Mesendoderm (in vitro differentiated cells): ENCODE measurements around the gene FZD4.
A peak's percentile ranks its signal among the peaks of the same experiment; 100 is the strongest.
"Not testable (repeated sequence)": the region's sequence is repeated elsewhere in the genome, so short reads cannot be mapped to it uniquely, and the experiment has no call there.

ENCODE experiments used
- DNase-seq: peaks from one replicate; pipeline ENCODE4 v3.0.0; 2013
- H2AK5ac ChIP-seq: 2 replicates; pipeline ENCODE4 v1.6.1; 2013; ENCODE audit warnings: low read length, inconsistent platforms
- H2BK120ac ChIP-seq: 2 replicates; pipeline ENCODE4 v1.6.1; 2013; ENCODE audit warnings: low read depth, mild to moderate bottlenecking, low read length, moderate library complexity, mixed read lengths
- H2BK15ac ChIP-seq: replicated peaks from 2 replicates; pipeline ENCODE4 v1.6.1; 2013; ENCODE audit warnings: low read depth, mild to moderate bottlenecking, moderate library complexity
- H2BK5ac ChIP-seq: 2 replicates; pipeline ENCODE4 v1.6.1; 2013; ENCODE audit warnings: low read length, inconsistent platforms
- H3K18ac ChIP-seq: 2 replicates; pipeline ENCODE4 v1.6.1; 2013; ENCODE audit warnings: mild to moderate bottlenecking, low read length, mixed read lengths
- H3K23ac ChIP-seq: one replicate; pipeline ENCODE4 v1.6.1; 2013; ENCODE audit warnings: low read length
- H3K27ac ChIP-seq: 2 replicates; pipeline ENCODE4 v1.5.1; 2013; ENCODE audit warnings: low read depth, mild to moderate bottlenecking, inconsistent platforms, low read length, moderate library complexity
- H3K27me3 ChIP-seq: 2 replicates; pipeline ENCODE4 v1.6.1; 2013; ENCODE audit warnings: low read length, control low read depth, mild to moderate bottlenecking, inconsistent platforms; ENCODE audit not compliant: insufficient read depth, poor library complexity
- H3K36me3 ChIP-seq: 2 replicates; pipeline ENCODE4 v1.6.1; 2013; ENCODE audit warnings: low read length, inconsistent platforms; ENCODE audit not compliant: control insufficient read depth, insufficient read depth
- H3K4ac ChIP-seq: one replicate; pipeline ENCODE4 v1.6.1; 2013; ENCODE audit warnings: low read depth, mild to moderate bottlenecking, low read length, moderate library complexity
- H3K4me1 ChIP-seq: 2 replicates; pipeline ENCODE4 v1.6.1; 2013; ENCODE audit warnings: low read depth, low read length, inconsistent platforms; ENCODE audit not compliant: control insufficient read depth
- H3K4me2 ChIP-seq: 2 replicates; pipeline ENCODE4 v1.6.1; 2013; ENCODE audit warnings: low read length
- H3K4me3 ChIP-seq: 2 replicates; pipeline ENCODE4 v1.5.1; 2013; ENCODE audit warnings: mild to moderate bottlenecking, low read length
- H3K56ac ChIP-seq: one replicate; pipeline ENCODE4 v1.6.1; 2013; ENCODE audit warnings: low read length
- H3K79me1 ChIP-seq: 2 replicates; pipeline ENCODE4 v1.6.1; 2013; ENCODE audit warnings: low read length, inconsistent platforms
- H3K79me2 ChIP-seq: 2 replicates; pipeline ENCODE4 v1.6.1; 2013; ENCODE audit warnings: mild to moderate bottlenecking, low read length; ENCODE audit not compliant: control insufficient read depth, insufficient read depth
- H3K9ac ChIP-seq: 2 replicates; pipeline ENCODE4 v1.6.1; 2013; ENCODE audit warnings: low read length, inconsistent platforms
- H4K5ac ChIP-seq: one replicate; pipeline ENCODE4 v1.6.1; 2013; ENCODE audit warnings: low read length
- H4K8ac ChIP-seq: one replicate; pipeline ENCODE4 v1.6.1; 2013; ENCODE audit warnings: low read depth, mild to moderate bottlenecking, control low read depth, low read length, moderate library complexity
- WGBS: extraction: QIAGEN DNeasy Blood & Tissue Kit; methylation state at CpG from one replicate; pipeline ENCODE4 v1.1.7; 2013; ENCODE audit warnings: low lambda C conversion rate, missing lambda C conversion rate; ENCODE audit not compliant: insufficient coverage; ENCODE audit errors: extremely low coverage; 5-methylcytosine and 5-hydroxymethylcytosine counted together

The FZD4 gene

GRCh38 chr11:86996953-86997570, 41.9 kb upstream of the FZD4 start:
- Histone ChIP-seq H3K9ac (peak overlapping the region; percentile 48), H3K4me2 (no peak overlapping the region), H3K4ac (peak overlapping the region; percentile 79), H3K79me1 (no peaks in the 10 kb centered on the region), H3K79me2 (no peaks in the 10 kb centered on the region), H3K4me3 (no peak overlapping the region), H2BK120ac (peak overlapping the region; percentile 98), H3K4me1 (peaks cover 13% of the 10 kb centered on the region), H3K36me3 (no peaks in the 10 kb centered on the region), H3K27me3 (no peaks in the 10 kb centered on the region), H3K56ac (peak overlapping the region; percentile 85), H3K27ac (peak overlapping the region; percentile 90), H2AK5ac (peak overlapping the region; percentile 52), H3K23ac (no peak overlapping the region), H4K5ac (peak overlapping the region; percentile 94), H3K18ac (peak overlapping the region; percentile 94), H2BK5ac (peak overlapping the region; percentile 98), H2BK15ac (no peak overlapping the region), H4K8ac (peak overlapping the region; percentile 39)
- no CpG with 5 or more reads among the region's 1 CpG for WGBS
- peak; percentile 80 for DNase-seq

DNA sequence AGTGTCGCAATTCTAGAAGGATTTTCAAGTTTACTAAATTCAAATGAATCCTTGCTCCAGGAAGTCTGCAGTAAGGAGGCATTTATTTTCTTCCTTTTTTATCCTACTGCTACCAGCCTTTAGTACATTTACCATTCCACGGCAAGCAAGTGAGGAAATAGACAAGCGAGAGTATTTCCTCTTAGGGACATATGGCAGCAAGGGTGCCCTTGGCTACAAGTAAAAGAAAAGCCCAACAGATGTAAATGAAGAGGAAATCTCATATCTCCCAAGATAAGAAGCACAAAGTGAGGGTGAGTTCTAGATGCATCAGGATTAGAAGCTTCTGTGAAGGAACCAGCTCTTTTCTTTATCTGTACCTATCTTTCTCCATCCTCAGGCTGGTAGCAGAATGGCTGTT, 37.8 kb upstream of the FZD4 start:
- no peaks in the 10 kb centered on the region for H3K79me2 ChIP-seq
- H3K4me2 ChIP-seq, result no peak overlapping the region
- peak overlapping the region; percentile 80 for H3K18ac ChIP-seq
- H3K9ac ChIP-seq, result peak overlapping the region; percentile 7
- peak overlapping the region; percentile 55 for H3K27ac ChIP-seq
- no peak overlapping the region for H3K23ac ChIP-seq
- H2AK5ac ChIP-seq, result no peak overlapping the region
- DNase-seq, result peak; percentile 84
- H2BK15ac ChIP-seq, result peak overlapping the region; percentile 92
- H4K8ac ChIP-seq, result no peak overlapping the region
- H3K4me3 ChIP-seq, result no peak overlapping the region
- H4K5ac ChIP-seq, result no peak overlapping the region
- no peak overlapping the region for H2BK120ac ChIP-seq
- no peak overlapping the region for H3K4ac ChIP-seq
- H3K4me1 ChIP-seq, result peaks cover 12% of the 10 kb centered on the region
- H3K27me3 ChIP-seq, result no peaks in the 10 kb centered on the region
- no peaks in the 10 kb centered on the region for H3K36me3 ChIP-seq
- H3K56ac ChIP-seq, result peak overlapping the region; percentile 17
- H2BK5ac ChIP-seq, result peak overlapping the region; percentile 24
- no CpG with 5 or more reads among the region's 3 CpGs for WGBS
- no peaks in the 10 kb centered on the region for H3K79me1 ChIP-seq

- H4K8ac ChIP-seq, H3K27ac ChIP-seq: not testable (repeated sequence)
- WGBS, result no CpG with 5 or more reads among the region's 4 CpGs
Measured at GRCh38 chr11:86992340-86992739, 37.1 kb upstream of the FZD4 start.

GRCh38 chr11:86991341-86991740, 36.1 kb upstream of the FZD4 start:
- no peak overlapping the region for H2BK5ac ChIP-seq
- H2BK15ac ChIP-seq, result no peak overlapping the region
- H3K36me3 ChIP-seq, result no peaks in the 10 kb centered on the region
- H3K79me2 ChIP-seq, result no peaks in the 10 kb centered on the region
- no peak overlapping the region for H3K4ac ChIP-seq
- H3K18ac ChIP-seq, result peak overlapping the region; percentile 87
- H3K79me1 ChIP-seq, result no peaks in the 10 kb centered on the region
- H3K56ac ChIP-seq, result no peak overlapping the region
- no peak overlapping the region for H4K5ac ChIP-seq
- H3K4me2 ChIP-seq, result no peak overlapping the region
- H4K8ac ChIP-seq, result no peak overlapping the region
- no peak overlapping the region for H3K9ac ChIP-seq
- H3K4me1 ChIP-seq, result peaks cover 9% of the 10 kb centered on the region
- H3K27ac ChIP-seq, result no peak overlapping the region
- H2AK5ac ChIP-seq, result no peak overlapping the region
- peak overlapping the region; percentile 67 for H2BK120ac ChIP-seq
- H3K4me3 ChIP-seq, result no peak overlapping the region
- no peak overlapping the region for H3K23ac ChIP-seq
- WGBS, result no CpG with 5 or more reads among the region's 5 CpGs
- DNase-seq, result no peak
- no peaks in the 10 kb centered on the region for H3K27me3 ChIP-seq

More at GRCh38 chr11:86992340-86992739, 37.1 kb upstream of the FZD4 start:
- not testable (repeated sequence) for H2BK120ac ChIP-seq, H3K79me2 ChIP-seq, H2BK5ac ChIP-seq, H3K56ac ChIP-seq, H3K18ac ChIP-seq, H3K4me2 ChIP-seq, H3K79me1 ChIP-seq, H3K4me3 ChIP-seq, H3K23ac ChIP-seq, H3K36me3 ChIP-seq, H4K5ac ChIP-seq, H3K9ac ChIP-seq, DNase-seq, H3K4ac ChIP-seq, H3K27me3 ChIP-seq, H2AK5ac ChIP-seq
- H2BK15ac ChIP-seq, result peak overlapping the region; percentile 57
- H3K4me1 ChIP-seq, result peaks cover 11% of the 10 kb centered on the region

- no peak overlapping the region for H2BK120ac ChIP-seq
- peak overlapping the region; percentile 79 for H3K56ac ChIP-seq
- H3K27ac ChIP-seq, result no peak overlapping the region
- H2BK5ac ChIP-seq, result no peak overlapping the region
- H3K4me2 ChIP-seq, result no peak overlapping the region
- H3K4me1 ChIP-seq, result peaks cover 9% of the 10 kb centered on the region
- H3K79me2 ChIP-seq, result no peaks in the 10 kb centered on the region
- H3K18ac ChIP-seq, result peak overlapping the region; percentile 60
- H3K4me3 ChIP-seq, result no peak overlapping the region
- no peak overlapping the region for H2AK5ac ChIP-seq
- no peak overlapping the region for H4K5ac ChIP-seq
- no peak overlapping the region for H3K4ac ChIP-seq
- no peak overlapping the region for H3K9ac ChIP-seq
- H4K8ac ChIP-seq, result no peak overlapping the region
- no peaks in the 10 kb centered on the region for H3K36me3 ChIP-seq
- H3K23ac ChIP-seq, result no peak overlapping the region
- no peaks in the 10 kb centered on the region for H3K27me3 ChIP-seq
- DNase-seq, result peak; percentile 95
- H2BK15ac ChIP-seq, result no peak overlapping the region
- no CpG with 5 or more reads among the region's 3 CpGs for WGBS
- H3K79me1 ChIP-seq, result no peaks in the 10 kb centered on the region
Measured at GRCh38 chr11:86990515-86990914, 35.3 kb upstream of the FZD4 start.

DNA sequence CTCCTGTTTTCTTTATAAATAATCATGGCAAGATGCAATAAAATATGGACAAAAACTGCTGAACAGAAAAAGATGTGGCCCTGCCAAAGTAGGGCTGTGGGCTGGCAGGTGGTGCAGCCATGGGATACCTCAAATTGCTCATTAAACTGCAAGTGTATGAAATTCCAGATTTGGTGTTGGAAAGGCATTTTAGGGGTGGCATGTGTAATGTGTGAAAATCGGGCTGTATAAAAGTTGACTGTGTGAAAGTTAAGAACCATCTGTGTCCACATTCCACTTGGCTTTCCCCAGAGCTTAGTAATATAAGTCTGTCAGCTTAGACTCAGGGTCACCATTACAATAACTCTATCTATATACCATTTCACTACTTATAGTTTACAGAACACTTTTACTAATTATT, 34.8 kb upstream of the FZD4 start:
- no peak overlapping the region for H3K4me3 ChIP-seq
- no peak for DNase-seq
- H2BK15ac ChIP-seq, result no peak overlapping the region
- peak overlapping the region; percentile 44 for H3K27ac ChIP-seq
- peak overlapping the region; percentile 60 for H3K18ac ChIP-seq
- peak overlapping the region; percentile 66 for H2BK5ac ChIP-seq
- H3K79me2 ChIP-seq, result no peaks in the 10 kb centered on the region
- H4K5ac ChIP-seq, result no peak overlapping the region
- no peaks in the 10 kb centered on the region for H3K79me1 ChIP-seq
- no peak overlapping the region for H3K4me2 ChIP-seq
- peaks cover 9% of the 10 kb centered on the region for H3K4me1 ChIP-seq
- WGBS, result no CpG with 5 or more reads among the region's 1 CpG
- H2BK120ac ChIP-seq, result peak overlapping the region; percentile 12
- peak overlapping the region; percentile 38 for H3K56ac ChIP-seq
- H4K8ac ChIP-seq, result no peak overlapping the region
- peak overlapping the region; percentile 57 for H3K23ac ChIP-seq
- no peak overlapping the region for H3K4ac ChIP-seq
- no peak overlapping the region for H3K9ac ChIP-seq
- no peaks in the 10 kb centered on the region for H3K27me3 ChIP-seq
- H3K36me3 ChIP-seq, result no peaks in the 10 kb centered on the region
- H2AK5ac ChIP-seq, result peak overlapping the region; percentile 96
